Activated CD8-positive, alpha-beta T cell treated with anti-CD3 and anti-CD28 coated beads, Interleukin-2, amount 10 ng/mL, durations not matched to agents 7 days and 5 days (primary cell): ENCODE results near the gene IQCE. TPM values are rescaled to one million over a fixed set of nuclear protein-coding genes. Genes with fewer than 3 reads are reported as not detected.
"Not testable (repeated sequence)": the region's sequence is repeated elsewhere in the genome, so short reads cannot be mapped to it uniquely, and the experiment has no call there.

Source experiments
- ATAC-seq: fragments of 150-1000 bp; cut with Tn5 transposase; one replicate; pipeline ENCODE4 v1.10.0; 2021; ENCODE audit warnings: moderate library complexity
- CTCF ChIA-PET: fragments of 350-600 bp; sonication (Branson Sonifier 250); formaldehyde crosslinking; loops from one replicate; lab custom pipeline; 2021; ENCODE audit warnings: antibody characterized with exemption; lab: Charles Lee
- POLR2A ChIA-PET: fragments of 350-600 bp; sonication (Branson Sonifier 250); formaldehyde crosslinking; loops from one replicate; lab custom pipeline; 2021; ENCODE audit warnings: antibody characterized with exemption; lab: Charles Lee
- DNase-seq: peaks from one replicate; pipeline ENCODE4 v3.0.0-alpha.2; 2020
- H3K27ac Mint-ChIP-seq: one replicate; pipeline ENCODE4 v1.8.0; 2021; ENCODE audit warnings: mild to moderate bottlenecking, mixed read lengths
- H3K27me3 Mint-ChIP-seq: one replicate; pipeline ENCODE4 v1.8.0; 2021; ENCODE audit warnings: low read depth, mixed read lengths
- H3K36me3 Mint-ChIP-seq: one replicate; pipeline ENCODE4 v1.8.0; 2021; ENCODE audit warnings: low read depth, mixed read lengths
- H3K4me1 Mint-ChIP-seq: one replicate; pipeline ENCODE4 v1.8.0; 2021; ENCODE audit warnings: low read depth, mixed read lengths
- H3K4me3 Mint-ChIP-seq: one replicate; pipeline ENCODE4 v1.8.0; 2021; ENCODE audit warnings: mild to moderate bottlenecking, mixed read lengths
- H3K9me3 Mint-ChIP-seq: one replicate; pipeline ENCODE4 v1.8.0; 2022; ENCODE audit warnings: mixed read lengths; ENCODE audit not compliant: insufficient read depth
- total RNA-seq, 2 experiments: library from RNA; stranded (reverse); gene quantifications; one replicate each; pipeline ENCODE4 v1.2.3, GENCODE V29; 2021

IQCE gene
- total RNA-seq, 2 experiments from 2014 or later, result 11.6 to 12.4 TPM

- peaks cover 48% of the 10 kb centered on the region for H3K36me3 Mint-ChIP-seq
- no peak for ATAC-seq
- POLR2A ChIA-PET, result interaction anchor here (0.6 to 0.7 kb wide), 2 partner anchors 441 to 991 kb away, joined by 3 to 4 read pairs; no protein-coding TSS in a partner anchor
These were observed 11.8 kb upstream of the IQCE start for GRCh38 chr7:2546776-2547586.

GRCh38 chr7:2551418-2551817 is 7.4 kb upstream of the IQCE start:
- no peak for ATAC-seq
- ChIA-PET CTCF (interaction anchor here (1.4 kb wide), 1 partner anchor 159 kb away, joined by 4 read pairs; no protein-coding TSS in a partner anchor), POLR2A (no interaction called here)
- Mint-ChIP-seq H3K4me3 (no peak overlapping the region), H3K27ac (no peak overlapping the region), H3K36me3 (peaks cover 45% of the 10 kb centered on the region), H3K27me3 (no peaks in the 10 kb centered on the region), H3K4me1 (peaks cover 34% of the 10 kb centered on the region), H3K9me3 (no peaks in the 10 kb centered on the region)
- no peak for DNase-seq

More at GRCh38 chr7:2546776-2547586, 11.8 kb upstream of the IQCE start:
- CTCF ChIA-PET, result no interaction called here
- Mint-ChIP-seq H3K27me3 (no peaks in the 10 kb centered on the region), H3K27ac (no peak overlapping the region), H3K4me3 (no peak overlapping the region), H3K9me3 (no peaks in the 10 kb centered on the region), H3K4me1 (peaks cover 13% of the 10 kb centered on the region)
- no peak for DNase-seq

- DNase-seq (no peak), ATAC-seq (no peak)
- Mint-ChIP-seq H3K36me3 (peaks cover 33% of the 10 kb centered on the region), H3K4me1 (peaks cover 42% of the 10 kb centered on the region), H3K27me3 (no peaks in the 10 kb centered on the region), H3K27ac (no peak overlapping the region), H3K9me3 (no peaks in the 10 kb centered on the region), H3K4me3 (peak overlapping the region; percentile 86)
- POLR2A ChIA-PET, result no interaction called here
- CTCF ChIA-PET, result interaction anchor here (0.7 kb wide), 1 partner anchor 13 kb away, joined by 3 read pairs; no protein-coding TSS in a partner anchor
These were observed 5.7 kb upstream of the IQCE start for GRCh38 chr7:2553108-2553507.

GRCh38 chr7:2553831-2554581 is 4.8 kb upstream of the IQCE start:
- no peak for ATAC-seq
- no peak for DNase-seq
- Mint-ChIP-seq H3K4me1 (peaks cover 46% of the 10 kb centered on the region), H3K9me3 (no peaks in the 10 kb centered on the region), H3K36me3 (peaks cover 31% of the 10 kb centered on the region), H3K4me3 (peak overlapping the region; percentile 86), H3K27ac (peak overlapping the region; percentile 97), H3K27me3 (no peaks in the 10 kb centered on the region)
- ChIA-PET CTCF (interaction anchor here (0.7 to 0.8 kb wide), 2 partner anchors 13 to 24 kb away, joined by 3 read pairs; no protein-coding TSS in a partner anchor), POLR2A (interaction anchor here (0.5 to 1.0 kb wide), 2 partner anchors 87 to 102 kb away, joined by 3 read pairs; no protein-coding TSS in a partner anchor)

- ChIA-PET CTCF (no interaction called here), POLR2A (interaction anchor here (1.0 to 1.6 kb wide), 2 partner anchors 34 to 103 kb away, joined by 3 to 5 read pairs; no protein-coding TSS in a partner anchor)
- no peaks in the 10 kb centered on the region for H3K9me3 Mint-ChIP-seq
- DNase-seq, result no peak
- peak overlapping the region; percentile 97 for H3K27ac Mint-ChIP-seq
- peak overlapping the region; percentile 86 for H3K4me3 Mint-ChIP-seq
- no peak for ATAC-seq
- peaks cover 45% of the 10 kb centered on the region for H3K4me1 Mint-ChIP-seq
- H3K27me3 Mint-ChIP-seq, result no peaks in the 10 kb centered on the region
- H3K36me3 Mint-ChIP-seq, result peaks cover 26% of the 10 kb centered on the region
These were observed 4.1 kb upstream of the IQCE start for GRCh38 chr7:2554661-2555111.

GRCh38 chr7:2555121-2556052 is 3.4 kb upstream of the IQCE start, which contains the start of gene BRAT1:
Gene BRAT1 (minus strand): TSS chr7:2555524. CDS start chr7:2554431, 1,093 bp downstream.
- Mint-ChIP-seq H3K9me3 (no peaks in the 10 kb centered on the region), H3K27ac (peak within 1 kb of the TSS; percentile 97), H3K27me3 (no peaks in the 10 kb centered on the region), H3K4me3 (peak within 1 kb of the TSS; percentile 86), H3K36me3 (peaks cover 25% of the 10 kb centered on the region), H3K4me1 (peaks cover 50% of the 10 kb centered on the region)
- ChIA-PET POLR2A (interaction anchor here (0.9 to 1.6 kb wide), 4 partner anchors 12 to 104 kb away, joined by 3 to 5 read pairs (median 3); no protein-coding TSS in a partner anchor), CTCF (interaction anchor here (0.6 to 4.9 kb wide), 6 partner anchors 9 to 155 kb away, joined by 3 to 23 read pairs (median 4); partner anchors contain the start of gene TTYH3)
- DNase-seq (peak; percentile 98), ATAC-seq (peak; percentile 88)

- no peaks in the 10 kb centered on the region for H3K9me3 Mint-ChIP-seq
- ChIA-PET POLR2A (interaction anchor here (0.6 to 1.2 kb wide), 4 partner anchors 40 to 587 kb away, joined by 3 to 4 read pairs (median 3); no protein-coding TSS in a partner anchor), CTCF (interaction anchor here (0.7 to 4.9 kb wide), 6 partner anchors 8 to 151 kb away, joined by 3 to 23 read pairs (median 4); no protein-coding TSS in a partner anchor)
- no peaks in the 10 kb centered on the region for H3K36me3 Mint-ChIP-seq
- no peaks in the 10 kb centered on the region for H3K27me3 Mint-ChIP-seq
- DNase-seq, result peak; percentile 49
- H3K4me3 Mint-ChIP-seq, result peak overlapping the region; percentile 77
- peak overlapping the region; percentile 46 for H3K27ac Mint-ChIP-seq
- H3K4me1 Mint-ChIP-seq, result peaks cover 28% of the 10 kb centered on the region
- peak; percentile 12 for ATAC-seq
These were observed 638 bp downstream of the IQCE start for GRCh38 chr7:2559283-2559950.

GRCh38 chr7:2563955-2564354 is 5.2 kb downstream of the IQCE start:
- CTCF ChIA-PET, DNase-seq, POLR2A ChIA-PET, H3K36me3 Mint-ChIP-seq, H3K27me3 Mint-ChIP-seq, H3K27ac Mint-ChIP-seq, H3K9me3 Mint-ChIP-seq, ATAC-seq, H3K4me3 Mint-ChIP-seq: not testable (repeated sequence)
- peaks cover 12% of the 10 kb centered on the region for H3K4me1 Mint-ChIP-seq

GRCh38 chr7:2564970-2565540 is 6.3 kb downstream of the IQCE start:
- no peak for ATAC-seq
- H3K9me3 Mint-ChIP-seq, result no peaks in the 10 kb centered on the region
- ChIA-PET CTCF (no interaction called here), POLR2A (no interaction called here)
- no peak overlapping the region for H3K27ac Mint-ChIP-seq
- no peaks in the 10 kb centered on the region for H3K36me3 Mint-ChIP-seq
- no peaks in the 10 kb centered on the region for H3K27me3 Mint-ChIP-seq
- DNase-seq, result no peak
- no peak overlapping the region for H3K4me3 Mint-ChIP-seq
- H3K4me1 Mint-ChIP-seq, result peaks cover 5% of the 10 kb centered on the region

- H3K9me3 Mint-ChIP-seq, result no peaks in the 10 kb centered on the region
- no peaks in the 10 kb centered on the region for H3K27me3 Mint-ChIP-seq
- ChIA-PET POLR2A (no interaction called here), CTCF (interaction anchor here (1.4 kb wide), 1 partner anchor 106 kb away, joined by 5 read pairs; no protein-coding TSS in a partner anchor)
- ATAC-seq, result no peak
- no peaks in the 10 kb centered on the region for H3K36me3 Mint-ChIP-seq
- DNase-seq, result no peak
- no peak overlapping the region for H3K27ac Mint-ChIP-seq
- no peak overlapping the region for H3K4me3 Mint-ChIP-seq
- peaks cover 2% of the 10 kb centered on the region for H3K4me1 Mint-ChIP-seq
These were observed 7.6 kb downstream of the IQCE start for GRCh38 chr7:2566348-2566889.
